HL-60 (cell line): ENCODE measurements around the gene KLHL11.
"Not testable (repeated sequence)": the region's sequence is repeated elsewhere in the genome, so short reads cannot be mapped to it uniquely, and the experiment has no call there.

Experiments used
- DNase-seq, 2 experiments: peaks; one replicate each; pipeline ENCODE4 v3.0.0-alpha.2; 2010 to 2020; ENCODE audit warnings: low read depth in 1 of 2, low spot score in 1 of 2
- H3K27ac ChIP-seq: fragments of 250-450 bp; sonication (Bioruptor Pico); replicated peaks from 2 replicates; pipeline ENCODE4 v1.5.1; 2020; ENCODE audit warnings: mild to moderate bottlenecking, moderate library complexity
- H3K27me3 ChIP-seq: fragments of 250-450 bp; sonication (Bioruptor Pico); 2 replicates; pipeline ENCODE4 v1.5.1; 2021; ENCODE audit warnings: mild to moderate bottlenecking, moderate library complexity; ENCODE audit not compliant: insufficient read depth, poor library complexity, severe bottlenecking
- H3K4me3 ChIP-seq: replicated peaks from 2 replicates; pipeline ENCODE4 v1.5.1; 2011; ENCODE audit warnings: mild to moderate bottlenecking, control low read depth, low read length; ENCODE audit not compliant: insufficient read depth
- GABPA ChIP-seq: IDR thresholded peaks from 2 replicates; pipeline ENCODE4 v1.6.1; 2012; ENCODE audit warnings: low read depth
- POLR2AphosphoS5 ChIP-seq: IDR thresholded peaks from 2 replicates; pipeline ENCODE4 v1.6.1; 2012; ENCODE audit warnings: low read depth
- SPI1 ChIP-seq: IDR thresholded peaks from 2 replicates; pipeline ENCODE4 v1.6.1; 2012; ENCODE audit warnings: low read depth, mild to moderate bottlenecking, borderline replicate concordance
- TF ChIP-seq, protein P1 (sequence below): IDR thresholded peaks from one replicate; pipeline ENCODE4 v1.5.1; 2011; ENCODE audit warnings: low read length, control low read depth, inconsistent platforms; ENCODE audit not compliant: insufficient read depth
- TF ChIP-seq, protein P2 (sequence below): IDR thresholded peaks from 2 replicates; pipeline ENCODE4 v1.6.1; 2012; ENCODE audit warnings: low read depth; ENCODE audit not compliant: insufficient replicate concordance

The KLHL11 gene

DNA sequence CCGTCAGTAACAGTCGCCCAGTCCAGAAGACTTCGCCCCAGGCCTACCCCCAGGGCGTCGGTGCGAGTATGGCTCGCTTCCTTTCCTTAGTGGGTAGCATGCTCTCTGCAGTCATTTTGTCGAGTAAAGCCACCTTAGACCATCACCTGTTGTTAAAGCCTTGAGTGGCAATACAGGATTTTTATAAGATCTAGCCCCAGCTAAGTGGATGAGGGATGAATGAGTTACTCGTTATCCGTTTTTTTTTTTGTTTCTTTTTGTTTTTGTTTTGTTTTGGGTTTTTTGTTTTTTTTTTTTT, 322 bp upstream of the KLHL11 start:
- no peak for DNase-seq
- TF ChIP-seq POLR2AphosphoS5 (no peak), GABPA (no peak), SPI1 (no peak)
- TF ChIP-seq, protein P1, sequence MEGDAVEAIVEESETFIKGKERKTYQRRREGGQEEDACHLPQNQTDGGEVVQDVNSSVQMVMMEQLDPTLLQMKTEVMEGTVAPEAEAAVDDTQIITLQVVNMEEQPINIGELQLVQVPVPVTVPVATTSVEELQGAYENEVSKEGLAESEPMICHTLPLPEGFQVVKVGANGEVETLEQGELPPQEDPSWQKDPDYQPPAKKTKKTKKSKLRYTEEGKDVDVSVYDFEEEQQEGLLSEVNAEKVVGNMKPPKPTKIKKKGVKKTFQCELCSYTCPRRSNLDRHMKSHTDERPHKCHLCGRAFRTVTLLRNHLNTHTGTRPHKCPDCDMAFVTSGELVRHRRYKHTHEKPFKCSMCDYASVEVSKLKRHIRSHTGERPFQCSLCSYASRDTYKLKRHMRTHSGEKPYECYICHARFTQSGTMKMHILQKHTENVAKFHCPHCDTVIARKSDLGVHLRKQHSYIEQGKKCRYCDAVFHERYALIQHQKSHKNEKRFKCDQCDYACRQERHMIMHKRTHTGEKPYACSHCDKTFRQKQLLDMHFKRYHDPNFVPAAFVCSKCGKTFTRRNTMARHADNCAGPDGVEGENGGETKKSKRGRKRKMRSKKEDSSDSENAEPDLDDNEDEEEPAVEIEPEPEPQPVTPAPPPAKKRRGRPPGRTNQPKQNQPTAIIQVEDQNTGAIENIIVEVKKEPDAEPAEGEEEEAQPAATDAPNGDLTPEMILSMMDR = no peak
- TF ChIP-seq, protein P2, sequence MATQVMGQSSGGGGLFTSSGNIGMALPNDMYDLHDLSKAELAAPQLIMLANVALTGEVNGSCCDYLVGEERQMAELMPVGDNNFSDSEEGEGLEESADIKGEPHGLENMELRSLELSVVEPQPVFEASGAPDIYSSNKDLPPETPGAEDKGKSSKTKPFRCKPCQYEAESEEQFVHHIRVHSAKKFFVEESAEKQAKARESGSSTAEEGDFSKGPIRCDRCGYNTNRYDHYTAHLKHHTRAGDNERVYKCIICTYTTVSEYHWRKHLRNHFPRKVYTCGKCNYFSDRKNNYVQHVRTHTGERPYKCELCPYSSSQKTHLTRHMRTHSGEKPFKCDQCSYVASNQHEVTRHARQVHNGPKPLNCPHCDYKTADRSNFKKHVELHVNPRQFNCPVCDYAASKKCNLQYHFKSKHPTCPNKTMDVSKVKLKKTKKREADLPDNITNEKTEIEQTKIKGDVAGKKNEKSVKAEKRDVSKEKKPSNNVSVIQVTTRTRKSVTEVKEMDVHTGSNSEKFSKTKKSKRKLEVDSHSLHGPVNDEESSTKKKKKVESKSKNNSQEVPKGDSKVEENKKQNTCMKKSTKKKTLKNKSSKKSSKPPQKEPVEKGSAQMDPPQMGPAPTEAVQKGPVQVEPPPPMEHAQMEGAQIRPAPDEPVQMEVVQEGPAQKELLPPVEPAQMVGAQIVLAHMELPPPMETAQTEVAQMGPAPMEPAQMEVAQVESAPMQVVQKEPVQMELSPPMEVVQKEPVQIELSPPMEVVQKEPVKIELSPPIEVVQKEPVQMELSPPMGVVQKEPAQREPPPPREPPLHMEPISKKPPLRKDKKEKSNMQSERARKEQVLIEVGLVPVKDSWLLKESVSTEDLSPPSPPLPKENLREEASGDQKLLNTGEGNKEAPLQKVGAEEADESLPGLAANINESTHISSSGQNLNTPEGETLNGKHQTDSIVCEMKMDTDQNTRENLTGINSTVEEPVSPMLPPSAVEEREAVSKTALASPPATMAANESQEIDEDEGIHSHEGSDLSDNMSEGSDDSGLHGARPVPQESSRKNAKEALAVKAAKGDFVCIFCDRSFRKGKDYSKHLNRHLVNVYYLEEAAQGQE = no peak
- Histone ChIP-seq H3K27ac (no peak overlapping the region), H3K4me3 (no peak overlapping the region; the same call in 1 of the 2 replicates), H3K27me3 (no peaks in the 10 kb centered on the region)

DNA sequence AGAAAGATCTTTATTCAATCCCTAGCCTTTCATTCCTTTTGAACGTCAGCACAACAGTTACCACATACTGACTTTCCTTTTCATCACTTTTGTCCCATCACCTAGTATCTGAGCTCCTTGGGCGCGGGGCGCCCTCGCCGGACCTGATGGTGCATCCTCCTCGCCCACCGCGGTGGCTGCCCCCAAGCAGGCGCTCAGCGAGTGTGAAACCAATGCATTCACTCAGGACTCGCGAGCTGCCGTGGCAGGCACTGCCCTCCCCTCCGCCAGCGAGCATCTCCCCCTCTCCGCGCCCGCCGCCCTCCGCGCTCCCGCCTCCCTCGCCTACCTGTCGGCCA, 756 bp downstream of the KLHL11 start:
- TF ChIP-seq SPI1 (no peak), POLR2AphosphoS5 (no peak), GABPA (no peak)
- no peak for DNase-seq
- H3K4me3 ChIP-seq = peak overlapping the region; percentile 97

DNA sequence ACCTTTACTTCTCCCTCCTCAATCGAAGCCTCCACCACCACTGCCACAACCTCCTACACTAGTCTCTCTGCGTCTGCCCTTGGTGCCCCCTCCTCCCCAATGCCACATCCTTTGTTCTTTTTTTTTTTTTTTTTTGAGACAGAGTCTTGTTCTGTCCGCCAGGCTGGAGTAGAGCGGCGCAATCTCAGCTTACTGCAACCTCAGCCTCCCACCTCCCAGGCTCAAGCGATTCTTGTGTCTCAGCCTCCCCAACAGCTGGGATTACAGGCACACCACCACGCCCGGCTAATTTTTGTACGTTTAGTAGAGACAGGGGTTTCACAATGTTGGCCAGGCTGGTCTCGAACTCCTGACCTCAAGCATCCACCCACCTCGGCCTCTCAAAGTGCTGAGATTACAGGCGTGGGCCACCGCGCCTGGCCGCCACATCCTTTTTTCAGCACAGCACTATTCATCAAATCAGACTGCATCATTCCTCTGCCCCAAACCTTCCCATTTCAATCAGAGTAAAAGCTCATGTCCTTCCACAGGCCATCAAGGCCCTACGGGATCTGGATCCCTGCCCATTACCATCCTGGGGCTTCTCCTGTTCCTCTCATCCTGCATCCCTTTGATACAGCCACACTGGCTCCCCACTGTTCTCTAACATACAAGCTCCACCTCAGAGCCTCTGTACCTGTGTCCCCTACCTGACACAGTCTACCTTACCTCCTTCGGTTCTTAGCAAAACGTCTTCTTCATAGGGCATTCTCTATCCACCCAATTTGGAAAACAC, 2.0 kb downstream of the KLHL11 start:
- TF ChIP-seq SPI1 (no peak), POLR2AphosphoS5 (no peak), GABPA (no peak)
- TF ChIP-seq, protein P1 = no peak
- TF ChIP-seq, protein P2 = no peak
- DNase-seq = no peak
- Histone ChIP-seq H3K27me3 (no peaks in the 10 kb centered on the region), H3K4me3 (no peak overlapping the region), H3K27ac (no peak overlapping the region)

More for the DNA sequence above, 756 bp downstream of the KLHL11 start:
- H3K27ac ChIP-seq = peak overlapping the region; percentile 77
- no peaks in the 10 kb centered on the region for H3K27me3 ChIP-seq

DNA sequence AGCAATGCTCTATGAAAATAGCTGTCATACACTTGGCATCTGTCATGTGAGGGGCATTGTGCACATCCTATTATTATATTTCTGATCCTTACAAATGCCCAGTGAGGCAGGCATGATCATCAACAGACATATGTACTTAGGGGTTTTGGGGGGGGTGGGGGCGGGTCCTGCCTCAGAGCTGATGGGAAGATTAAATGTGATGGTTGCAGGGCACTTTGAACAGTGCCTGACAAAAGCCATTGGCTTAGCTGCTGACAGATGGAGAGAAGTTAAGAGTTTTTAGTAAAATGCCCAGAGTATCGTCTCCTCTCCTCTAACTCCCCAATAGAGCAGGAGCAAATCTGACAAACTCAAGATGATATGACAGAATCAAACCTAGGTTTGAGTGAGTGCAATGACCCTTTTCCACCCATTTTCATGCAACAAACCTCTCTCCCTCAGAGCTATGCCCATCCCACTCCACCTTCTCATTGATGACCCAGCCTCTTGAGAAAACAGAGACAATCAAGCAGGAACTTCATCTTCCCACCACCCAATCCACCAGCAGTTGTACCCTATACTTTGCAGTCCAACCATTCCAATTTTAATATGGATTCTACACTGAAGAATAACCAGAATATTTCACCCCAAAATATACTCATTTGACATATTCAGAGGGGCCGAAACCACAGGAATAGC, 4.8 kb downstream of the KLHL11 start:
- TF ChIP-seq SPI1 (no peak), GABPA (no peak), POLR2AphosphoS5 (no peak)
- TF ChIP-seq, protein P2 = no peak
- TF ChIP-seq, protein P1 = no peak
- Histone ChIP-seq H3K27ac (no peak overlapping the region), H3K4me3 (no peak overlapping the region), H3K27me3 (no peaks in the 10 kb centered on the region)
- no peak for DNase-seq

DNA sequence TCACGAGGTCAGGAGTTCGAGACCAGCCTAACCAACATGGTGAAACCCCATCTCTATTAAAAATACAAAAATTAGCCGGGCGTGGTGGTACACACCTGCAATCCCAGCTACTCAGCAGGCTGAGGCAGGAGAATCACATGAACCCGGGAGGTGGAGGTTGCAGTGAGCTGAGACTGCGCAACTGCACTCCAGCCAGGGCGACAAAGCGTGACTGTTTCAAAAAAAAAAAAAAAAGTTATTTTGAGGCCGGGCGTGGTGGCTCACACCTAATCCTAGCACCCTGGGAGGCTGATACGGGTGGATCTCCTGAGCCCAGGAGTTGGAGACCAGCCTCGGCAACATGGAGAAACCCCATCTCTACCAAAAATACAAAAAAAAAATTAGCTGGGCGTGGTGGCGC, 13.8 kb downstream of the KLHL11 start:
- DNase-seq, H3K27ac ChIP-seq, H3K27me3 ChIP-seq, H3K4me3 ChIP-seq: not testable (repeated sequence)
